ENCODE data around the gene TLDC2. TPM values are rescaled to one million over a fixed set of nuclear protein-coding genes. Genes with fewer than 3 reads are reported as not detected.
A peak's percentile ranks its signal among the peaks of the same experiment; 100 is the strongest.

Gene TLDC2
- total RNA-seq, 1 donor from 2014 or later, result 0.34 TPM

GRCh38 chr20:36937402-36937770, 61.4 kb downstream of the TLDC2 start:
- Mint-ChIP-seq H3K4me1 (ENCODE audit: low read depth) (peaks cover 15% of the 10 kb centered on the region), H3K27me3 (no peaks in the 10 kb centered on the region), H3K4me3 (ENCODE audit: low read depth) (no peak overlapping the region), H3K27ac (no peak overlapping the region), H3K36me3 (ENCODE audit: insufficient read depth) (no peaks in the 10 kb centered on the region), H3K9me3 (ENCODE audit: low read depth) (no peaks in the 10 kb centered on the region)
- no peak for TF ChIP-seq CTCF (IDR thresholded peaks at IDR 0.05; ENCODE audit: unreplicated experiment)
- DNase-seq (ENCODE audit: low spot score, unreplicated experiment), result no peak

GRCh38 chr20:36941401-36941835, 65.5 kb downstream of the TLDC2 start:
- no peaks in the 10 kb centered on the region for H3K27me3 Mint-ChIP-seq
- DNase-seq (ENCODE audit: low spot score, unreplicated experiment), result no peak
- no peak overlapping the region for H3K4me3 Mint-ChIP-seq (ENCODE audit: low read depth)
- H3K9me3 Mint-ChIP-seq (ENCODE audit: low read depth), result no peaks in the 10 kb centered on the region
- peaks cover 2% of the 10 kb centered on the region for H3K36me3 Mint-ChIP-seq (ENCODE audit: insufficient read depth)
- H3K27ac Mint-ChIP-seq, result peak overlapping the region; percentile 20
- H3K4me1 Mint-ChIP-seq (ENCODE audit: low read depth), result peaks cover 15% of the 10 kb centered on the region
- no peak for TF ChIP-seq CTCF (IDR thresholded peaks at IDR 0.05; ENCODE audit: unreplicated experiment)

Other genes with a start within 250 kb of the TLDC2 start
- 0.62 and 0.77 TPM in 2 replicates for gene SLA2, start 229.9 kb upstream of the TLDC2 start, total RNA-seq
- gene NDRG3, start 130.0 kb upstream of the TLDC2 start, total RNA-seq, result 24.7 and 25.6 TPM in 2 replicates
- gene DSN1, start 102.4 kb upstream of the TLDC2 start, total RNA-seq, result 15.1 and 17.5 TPM in 2 replicates
- gene SAMHD1, start 75.6 kb downstream of the TLDC2 start, total RNA-seq, result 15.1 and 17.1 TPM in 2 replicates
- gene RBL1, start 219.9 kb downstream of the TLDC2 start, total RNA-seq, result 13.3 and 17.2 TPM in 2 replicates